Measurements from ENCODE around the gene NMT1. TPM values are rescaled to one million over a fixed set of nuclear protein-coding genes. Genes with fewer than 3 reads are reported as not detected.

Gene NMT1
- total and polyA plus RNA-seq, 10 donors, result 37.5 to 108 (median 63.9) TPM

DNA sequence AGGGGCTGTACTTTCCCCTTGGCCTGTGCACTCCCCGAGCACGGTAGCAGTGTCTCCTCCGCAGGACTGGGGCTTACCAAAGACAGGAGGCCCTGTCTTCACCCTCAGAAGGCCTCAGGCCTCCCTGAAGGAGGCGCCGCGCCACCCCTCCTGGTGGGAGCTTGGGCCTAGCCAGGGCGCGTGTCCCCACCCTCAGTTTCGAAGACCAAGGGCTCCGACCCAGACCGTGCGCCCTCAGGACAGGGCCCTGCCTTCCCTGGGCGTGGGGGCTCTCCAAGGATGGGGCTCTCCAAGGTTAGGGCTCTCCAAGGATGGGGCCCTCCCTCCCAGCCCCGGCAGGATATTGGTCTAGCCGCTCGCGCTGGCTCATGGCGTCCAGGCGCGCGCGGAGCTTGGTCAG, 59.4 kb downstream of the NMT1 start:
- intact Hi-C loops (cut with DNase I; ENCODE audit: low total_unique reads), result no loop called here
- TF ChIP-seq POLR2AphosphoS5 (IDR thresholded peaks at IDR 0.05) (no peak), POLR2A (IDR thresholded peaks at IDR 0.05) (no peak)
- TF ChIP-seq, protein P1, sequence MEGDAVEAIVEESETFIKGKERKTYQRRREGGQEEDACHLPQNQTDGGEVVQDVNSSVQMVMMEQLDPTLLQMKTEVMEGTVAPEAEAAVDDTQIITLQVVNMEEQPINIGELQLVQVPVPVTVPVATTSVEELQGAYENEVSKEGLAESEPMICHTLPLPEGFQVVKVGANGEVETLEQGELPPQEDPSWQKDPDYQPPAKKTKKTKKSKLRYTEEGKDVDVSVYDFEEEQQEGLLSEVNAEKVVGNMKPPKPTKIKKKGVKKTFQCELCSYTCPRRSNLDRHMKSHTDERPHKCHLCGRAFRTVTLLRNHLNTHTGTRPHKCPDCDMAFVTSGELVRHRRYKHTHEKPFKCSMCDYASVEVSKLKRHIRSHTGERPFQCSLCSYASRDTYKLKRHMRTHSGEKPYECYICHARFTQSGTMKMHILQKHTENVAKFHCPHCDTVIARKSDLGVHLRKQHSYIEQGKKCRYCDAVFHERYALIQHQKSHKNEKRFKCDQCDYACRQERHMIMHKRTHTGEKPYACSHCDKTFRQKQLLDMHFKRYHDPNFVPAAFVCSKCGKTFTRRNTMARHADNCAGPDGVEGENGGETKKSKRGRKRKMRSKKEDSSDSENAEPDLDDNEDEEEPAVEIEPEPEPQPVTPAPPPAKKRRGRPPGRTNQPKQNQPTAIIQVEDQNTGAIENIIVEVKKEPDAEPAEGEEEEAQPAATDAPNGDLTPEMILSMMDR (IDR thresholded peaks at IDR 0.05 in 8 of 11, conservative IDR thresholded peaks at IDR 0.05 in 3 of 11), result no peak
- H3K27me3 ChIP-seq (replicated peaks in 1 of 7), result peaks cover 0 to 14% (median 4%) of the 10 kb centered on the region in 7 donors

GRCh38 chr17:45121055-45121454, 59.9 kb downstream of the NMT1 start:
- Histone ChIP-seq H3K27me3 (replicated peaks in 1 of 7) (peaks cover 0 to 14% (median 4%) of the 10 kb centered on the region in 7 donors), H3K4me3 (no peak overlapping the region), H3K36me3 (peaks cover 0 to 3% (median 0%) of the 10 kb centered on the region in 6 donors), H3K4me1 (peaks cover 0 to 17% (median 4%) of the 10 kb centered on the region in 6 donors), H3K27ac (no peak overlapping the region), H3K9me3 (no peaks in the 10 kb centered on the region)
- TF ChIP-seq, protein P1 (IDR thresholded peaks at IDR 0.05 in 8 of 11, conservative IDR thresholded peaks at IDR 0.05 in 3 of 11), result no peak
- TF ChIP-seq POLR2AphosphoS5 (IDR thresholded peaks at IDR 0.05), result no peak
- no peak for TF ChIP-seq POLR2A (IDR thresholded peaks at IDR 0.05)
- 32 to 49% (median 41%) methylated on average over 23 to 45 of the region's 45 CpGs for WGBS, 5 donors
- DNase-seq, result no peak
- intact Hi-C loops (cut with DNase I; ENCODE audit: low total_unique reads), result no loop called here

More for the DNA sequence above, 59.4 kb downstream of the NMT1 start:
- no peak for DNase-seq
- 73 to 97% (median 78%) methylated on average over 7 to 22 of the region's 22 CpGs for WGBS, 5 donors
- H3K9me3 ChIP-seq, result no peaks in the 10 kb centered on the region
- no peak overlapping the region for H3K4me3 ChIP-seq
- no peak overlapping the region for H3K27ac ChIP-seq
- peaks cover 0 to 17% (median 4%) of the 10 kb centered on the region in 6 donors for H3K4me1 ChIP-seq
- peaks cover 0 to 3% (median 0%) of the 10 kb centered on the region in 6 donors for H3K36me3 ChIP-seq

DNA sequence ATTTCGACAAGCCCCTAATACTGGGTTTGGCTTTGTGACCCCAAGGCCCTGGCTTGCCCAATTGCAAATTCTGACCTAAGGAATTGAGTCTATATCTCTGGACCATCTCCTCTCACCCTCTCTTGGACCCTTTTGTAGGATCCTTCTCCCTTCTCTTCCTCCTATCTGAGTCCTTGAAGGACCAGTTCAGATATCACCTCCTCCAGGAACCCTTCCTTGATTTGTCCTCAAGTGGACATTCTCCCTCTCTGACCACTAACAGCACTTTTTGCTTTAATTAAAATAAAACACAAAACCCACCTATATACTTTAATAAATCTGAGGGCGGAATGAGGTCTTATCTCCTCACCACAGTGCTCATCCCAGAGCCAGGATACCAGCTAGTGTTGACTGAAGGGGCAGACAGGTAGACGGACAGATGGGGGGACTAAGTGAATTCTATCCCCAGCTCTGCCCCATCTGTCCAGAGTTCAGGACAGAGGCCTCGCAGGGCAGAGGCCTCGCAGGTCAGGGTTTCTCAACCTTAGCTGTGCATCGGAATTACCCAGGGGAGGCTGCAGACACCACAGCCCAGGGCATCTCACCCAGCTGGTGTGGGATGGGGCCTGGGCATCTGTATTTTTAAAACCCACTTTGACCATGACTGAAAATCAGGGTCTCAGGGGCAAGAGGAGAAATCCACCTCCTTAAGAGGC, 62.1 kb downstream of the NMT1 start:
- intact Hi-C loops (cut with DNase I; ENCODE audit: low total_unique reads), result no loop called here
- H3K36me3 ChIP-seq, result peaks cover 0 to under 1% (median 0%) of the 10 kb centered on the region in 6 donors
- DNase-seq, result no peak
- H3K27me3 ChIP-seq (replicated peaks in 1 of 7), result peaks cover 0 to 14% (median 4%) of the 10 kb centered on the region in 7 donors
- H3K4me3 ChIP-seq, result no peak overlapping the region
- no peak for TF ChIP-seq POLR2AphosphoS5 (IDR thresholded peaks at IDR 0.05)
- no peak for TF ChIP-seq POLR2A (IDR thresholded peaks at IDR 0.05)
- TF ChIP-seq, protein P1 (IDR thresholded peaks at IDR 0.05 in 8 of 11, conservative IDR thresholded peaks at IDR 0.05 in 3 of 11), result no peak
- H3K9me3 ChIP-seq, result no peaks in the 10 kb centered on the region
- H3K4me1 ChIP-seq, result peaks cover 0 to 33% (median 7%) of the 10 kb centered on the region in 6 donors
- no peak overlapping the region for H3K27ac ChIP-seq
- WGBS, 5 donors, result 79 to 96% (median 88%) methylated on average over 6 of the region's 6 CpGs

Measured in spleen (tissue), 11 donors.